SU-DHL-6 (cell line): Measurements from ENCODE around the gene FOXS1.

ENCODE experiments used
- EZH2phosphoT487 ChIP-seq: fragments of 200-600 bp; sonication (generic), shearing (Covaris generic); conservative IDR thresholded peaks from 2 replicates; pipeline ENCODE4 v1.6.1; 2018; ENCODE audit warnings: mild to moderate bottlenecking, antibody characterized with exemption, low read length, moderate library complexity, mixed read lengths
- TF ChIP-seq, protein P1 (sequence below): fragments of 200-600 bp; sonication (generic); IDR thresholded peaks from one replicate; pipeline ENCODE4 v1.5.1; 2017; ENCODE audit warnings: antibody characterized with exemption, mild to moderate bottlenecking, low read length, moderate library complexity; ENCODE audit not compliant: insufficient read depth, poor library complexity, severe bottlenecking

DNA sequence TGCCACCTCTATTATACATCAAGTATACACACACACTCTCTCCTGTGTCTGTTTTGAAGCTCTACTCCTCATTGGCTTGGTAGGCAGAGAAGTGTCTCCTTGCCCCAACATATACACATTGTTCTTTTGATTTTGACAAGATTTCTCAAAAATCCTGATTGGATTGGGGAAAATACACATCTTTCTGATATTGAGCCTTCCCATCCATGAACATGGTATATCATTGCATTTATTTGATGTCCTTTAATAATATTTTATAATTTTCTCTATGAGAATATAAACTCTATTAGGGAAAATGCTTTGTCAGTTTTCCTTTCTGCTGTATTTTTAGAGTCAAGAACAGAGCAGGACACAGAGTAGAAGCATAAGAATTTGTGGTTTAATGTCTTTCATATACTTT lies 32.3 kb upstream of the FOXS1 start:
- TF ChIP-seq, protein P1, sequence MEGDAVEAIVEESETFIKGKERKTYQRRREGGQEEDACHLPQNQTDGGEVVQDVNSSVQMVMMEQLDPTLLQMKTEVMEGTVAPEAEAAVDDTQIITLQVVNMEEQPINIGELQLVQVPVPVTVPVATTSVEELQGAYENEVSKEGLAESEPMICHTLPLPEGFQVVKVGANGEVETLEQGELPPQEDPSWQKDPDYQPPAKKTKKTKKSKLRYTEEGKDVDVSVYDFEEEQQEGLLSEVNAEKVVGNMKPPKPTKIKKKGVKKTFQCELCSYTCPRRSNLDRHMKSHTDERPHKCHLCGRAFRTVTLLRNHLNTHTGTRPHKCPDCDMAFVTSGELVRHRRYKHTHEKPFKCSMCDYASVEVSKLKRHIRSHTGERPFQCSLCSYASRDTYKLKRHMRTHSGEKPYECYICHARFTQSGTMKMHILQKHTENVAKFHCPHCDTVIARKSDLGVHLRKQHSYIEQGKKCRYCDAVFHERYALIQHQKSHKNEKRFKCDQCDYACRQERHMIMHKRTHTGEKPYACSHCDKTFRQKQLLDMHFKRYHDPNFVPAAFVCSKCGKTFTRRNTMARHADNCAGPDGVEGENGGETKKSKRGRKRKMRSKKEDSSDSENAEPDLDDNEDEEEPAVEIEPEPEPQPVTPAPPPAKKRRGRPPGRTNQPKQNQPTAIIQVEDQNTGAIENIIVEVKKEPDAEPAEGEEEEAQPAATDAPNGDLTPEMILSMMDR = no peak
- TF ChIP-seq EZH2phosphoT487 = no peak
